SK-N-MC (cell line): ENCODE data around the gene CLEC7A.

Source experiments
- DNase-seq: peaks from one replicate; pipeline ENCODE4 v3.0.0-alpha.2; 2011; ENCODE audit warnings: low read depth, low spot score
- H3K27ac ChIP-seq: fragments of 200-600 bp; sonication (generic); 2 replicates; pipeline ENCODE4 v1.5.1; 2016; ENCODE audit warnings: mixed run types
- H3K36me3 ChIP-seq: fragments of 200-600 bp; sonication (generic); 2 replicates; pipeline ENCODE4 v1.6.1; 2017; ENCODE audit warnings: antibody characterized with exemption, low read length, mixed read lengths; ENCODE audit not compliant: insufficient read depth
- H3K4me3 ChIP-seq: fragments of 200-600 bp; sonication (generic); 2 replicates; pipeline ENCODE4 v1.5.1; 2016
- H3K9ac ChIP-seq: fragments of 200-600 bp; sonication (generic); 2 replicates; pipeline ENCODE4 v1.8.0; 2017; ENCODE audit warnings: mixed run types, mixed read lengths; ENCODE audit not compliant: insufficient read length
- H3K9me3 ChIP-seq: fragments of 200-600 bp; sonication (generic); 2 replicates; pipeline ENCODE4 v1.6.1; 2017; ENCODE audit warnings: low read depth, mild to moderate bottlenecking, antibody characterized with exemption, low read length, moderate library complexity, mixed read lengths
- EZH2 ChIP-seq: fragments of 200-600 bp; sonication (generic); IDR thresholded peaks from one replicate; pipeline ENCODE4 v1.6.1; 2017; ENCODE audit warnings: antibody characterized with exemption
- FOXP2 ChIP-seq: optimal IDR thresholded peaks from 2 replicates; pipeline ENCODE3; 2011; ENCODE audit warnings: mild to moderate bottlenecking, moderate library complexity; ENCODE audit not compliant: insufficient read depth; ENCODE audit errors: extremely low read length, control extremely low read depth
- POLR2AphosphoS5 ChIP-seq: IDR thresholded peaks from 2 replicates; pipeline ENCODE4 v1.6.1; 2012; ENCODE audit warnings: mild to moderate bottlenecking, low read depth, low read length, borderline replicate concordance

CLEC7A gene

DNA sequence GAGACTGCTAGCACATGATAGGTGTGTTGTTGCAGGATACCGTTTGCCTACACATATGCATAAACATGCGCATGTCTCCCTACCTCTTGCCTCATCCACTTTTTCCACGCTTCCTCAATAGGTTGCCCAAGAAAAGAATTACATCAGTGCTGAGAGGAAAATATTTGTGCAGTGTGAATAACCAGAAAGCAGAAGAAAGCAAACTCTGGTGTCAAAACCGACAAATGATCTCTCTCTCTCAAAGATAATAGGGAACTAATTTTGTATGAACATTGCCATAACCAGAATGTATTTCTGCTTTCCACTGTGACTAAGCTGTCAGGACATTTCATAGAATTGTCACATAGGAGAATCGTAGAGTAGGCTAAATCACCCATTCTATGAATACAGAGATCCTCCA lies 1.3 kb downstream of the CLEC7A start:
- no peak overlapping the region for H3K27ac ChIP-seq
- no peak for TF ChIP-seq POLR2AphosphoS5
- TF ChIP-seq EZH2 = no peak
- TF ChIP-seq FOXP2 = no peak
- no peak overlapping the region for H3K4me3 ChIP-seq
- no peak overlapping the region for H3K9ac ChIP-seq
- DNase-seq = no peak
- no peaks in the 10 kb centered on the region for H3K36me3 ChIP-seq
- H3K9me3 ChIP-seq = no peaks in the 10 kb centered on the region

DNA sequence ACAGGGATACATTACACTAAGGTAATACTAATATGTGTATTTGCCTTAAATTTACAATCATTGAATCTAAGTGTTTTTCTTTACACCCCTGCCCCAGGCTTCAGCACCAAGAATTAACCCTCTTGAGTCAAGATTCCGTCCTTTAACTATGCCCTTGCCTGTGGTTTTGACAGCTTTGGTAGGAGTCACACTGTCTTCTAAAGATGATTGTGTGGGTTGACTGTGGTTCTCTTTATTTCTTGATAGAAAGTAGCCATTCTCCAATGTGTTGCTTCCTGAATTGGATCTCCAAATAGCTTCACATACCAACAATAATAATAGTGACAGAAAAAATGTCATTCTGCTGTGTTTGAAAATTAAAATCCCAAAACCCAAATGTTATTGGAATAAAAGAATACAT lies 3.6 kb downstream of the CLEC7A start:
- no peak overlapping the region for H3K4me3 ChIP-seq
- H3K9me3 ChIP-seq = no peaks in the 10 kb centered on the region
- H3K36me3 ChIP-seq = no peaks in the 10 kb centered on the region
- TF ChIP-seq EZH2 (no peak), FOXP2 (no peak), POLR2AphosphoS5 (no peak)
- no peak for DNase-seq
- H3K27ac ChIP-seq = no peak overlapping the region
- no peak overlapping the region for H3K9ac ChIP-seq

DNA sequence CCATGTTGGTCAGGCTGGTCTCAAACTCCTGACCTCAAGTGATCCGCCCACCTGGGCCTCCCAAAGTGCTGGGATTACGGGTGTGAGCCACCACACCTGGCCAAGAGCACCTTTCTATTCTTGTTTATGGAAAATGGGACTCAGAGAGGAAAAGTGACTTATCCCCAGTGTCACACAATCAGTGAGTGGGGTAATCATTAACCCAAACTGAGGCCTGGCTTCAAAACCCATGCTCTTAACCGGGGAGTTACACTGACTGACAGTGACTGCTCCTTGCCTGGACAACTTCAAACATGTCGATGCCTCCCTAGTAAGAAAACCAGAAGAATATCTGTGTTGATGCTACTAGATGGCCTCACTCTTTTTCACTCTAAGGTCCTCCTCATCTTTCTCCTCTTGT lies 7.3 kb downstream of the CLEC7A start:
- Histone ChIP-seq H3K36me3 (no peaks in the 10 kb centered on the region), H3K9ac (no peak overlapping the region), H3K27ac (no peak overlapping the region), H3K4me3 (no peak overlapping the region), H3K9me3 (no peaks in the 10 kb centered on the region)
- TF ChIP-seq EZH2 = no peak
- no peak for TF ChIP-seq FOXP2
- no peak for TF ChIP-seq POLR2AphosphoS5
- DNase-seq = no peak

DNA sequence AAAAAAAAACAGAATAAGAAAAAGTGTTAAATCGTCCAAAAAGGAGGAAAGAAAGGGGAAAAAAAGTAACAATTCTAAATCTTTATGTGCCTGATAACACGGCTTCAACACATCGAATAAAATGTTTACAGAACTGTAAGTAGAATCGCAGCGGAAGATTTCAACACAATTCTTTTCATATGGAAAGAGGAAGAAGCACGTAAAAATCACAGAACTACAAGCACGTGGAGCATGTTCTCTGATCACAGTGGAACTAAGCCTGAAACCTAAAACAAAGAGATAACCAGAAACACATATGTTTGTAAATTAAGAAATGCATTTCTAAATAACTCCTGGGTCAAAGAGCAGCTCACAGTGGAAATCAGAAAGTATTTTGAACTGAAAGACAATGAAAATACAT lies 8.7 kb downstream of the CLEC7A start:
- Histone ChIP-seq H3K9me3 (no peaks in the 10 kb centered on the region), H3K27ac (no peak overlapping the region), H3K9ac (no peak overlapping the region), H3K4me3 (no peak overlapping the region), H3K36me3 (no peaks in the 10 kb centered on the region)
- no peak for DNase-seq
- no peak for TF ChIP-seq FOXP2
- TF ChIP-seq POLR2AphosphoS5 = no peak
- TF ChIP-seq EZH2 = no peak

DNA sequence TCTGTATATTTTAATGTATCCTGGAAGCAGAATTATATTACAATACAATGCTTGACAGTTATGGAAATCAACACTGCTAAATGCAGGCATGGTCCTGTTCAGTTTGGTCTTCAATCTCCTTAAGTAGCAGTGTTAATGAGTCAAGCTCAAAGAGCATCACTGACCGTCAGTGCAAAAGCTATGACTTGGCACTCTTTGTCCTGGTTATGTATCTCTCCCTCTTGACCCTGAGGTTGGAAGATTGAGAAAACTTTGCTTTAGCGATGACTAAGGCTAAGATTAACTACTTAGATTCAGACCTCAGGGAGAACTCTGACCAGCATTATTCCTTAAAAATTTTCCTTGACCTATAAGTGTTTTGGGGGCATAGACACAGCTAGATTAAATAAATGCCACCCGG lies 10.9 kb downstream of the CLEC7A start:
- no peak for DNase-seq
- H3K4me3 ChIP-seq = no peak overlapping the region
- H3K27ac ChIP-seq = no peak overlapping the region
- H3K36me3 ChIP-seq = no peaks in the 10 kb centered on the region
- no peak for TF ChIP-seq FOXP2
- no peak for TF ChIP-seq EZH2
- TF ChIP-seq POLR2AphosphoS5 = no peak
- H3K9ac ChIP-seq = no peak overlapping the region
- no peaks in the 10 kb centered on the region for H3K9me3 ChIP-seq

DNA sequence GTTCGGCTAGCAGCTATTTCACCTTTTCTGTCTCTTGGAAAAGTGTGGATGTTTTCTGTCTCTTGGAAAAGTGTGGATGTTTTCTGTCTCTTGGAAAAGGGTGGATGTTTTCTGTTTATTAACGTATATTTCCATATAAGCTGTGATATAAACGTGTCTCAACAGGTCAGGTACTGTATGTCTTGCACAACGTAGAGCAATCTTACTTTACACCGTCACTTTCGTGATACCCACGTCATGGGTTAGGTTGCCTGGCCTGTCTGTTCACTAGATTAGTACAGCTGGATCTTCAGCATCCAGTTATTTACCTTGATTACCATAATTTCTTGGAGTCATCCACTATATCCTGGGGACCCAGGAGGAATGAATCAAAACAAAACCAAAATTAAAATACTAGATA lies 14.1 kb downstream of the CLEC7A start:
- Histone ChIP-seq H3K9me3 (no peaks in the 10 kb centered on the region), H3K27ac (no peak overlapping the region), H3K36me3 (no peaks in the 10 kb centered on the region), H3K9ac (no peak overlapping the region), H3K4me3 (no peak overlapping the region)
- TF ChIP-seq EZH2 = no peak
- TF ChIP-seq POLR2AphosphoS5 = no peak
- no peak for TF ChIP-seq FOXP2
- no peak for DNase-seq

DNA sequence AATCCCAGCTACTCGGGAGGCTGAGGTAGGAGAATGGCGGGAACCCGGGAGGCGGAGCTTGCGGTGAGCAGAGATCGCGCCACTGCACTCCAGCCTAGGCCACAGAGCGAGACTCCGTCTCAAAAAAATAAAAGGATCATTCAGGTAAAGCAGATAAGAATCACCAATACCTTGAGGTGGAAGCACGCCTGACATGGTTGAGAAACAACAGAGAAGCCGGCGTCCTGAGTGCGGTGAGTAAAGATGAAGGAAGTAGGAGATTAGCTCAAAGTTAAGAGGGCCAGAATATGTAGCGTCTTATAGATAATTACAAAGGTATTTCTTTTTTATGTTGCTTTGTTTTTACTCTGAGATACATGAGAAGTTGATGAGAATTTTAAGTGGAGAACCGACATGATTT lies 14.7 kb downstream of the CLEC7A start:
- H3K4me3 ChIP-seq = no peak overlapping the region
- no peaks in the 10 kb centered on the region for H3K36me3 ChIP-seq
- DNase-seq = no peak
- no peak overlapping the region for H3K9ac ChIP-seq
- no peaks in the 10 kb centered on the region for H3K9me3 ChIP-seq
- H3K27ac ChIP-seq = no peak overlapping the region
- TF ChIP-seq POLR2AphosphoS5 (no peak), EZH2 (no peak), FOXP2 (no peak)

DNA sequence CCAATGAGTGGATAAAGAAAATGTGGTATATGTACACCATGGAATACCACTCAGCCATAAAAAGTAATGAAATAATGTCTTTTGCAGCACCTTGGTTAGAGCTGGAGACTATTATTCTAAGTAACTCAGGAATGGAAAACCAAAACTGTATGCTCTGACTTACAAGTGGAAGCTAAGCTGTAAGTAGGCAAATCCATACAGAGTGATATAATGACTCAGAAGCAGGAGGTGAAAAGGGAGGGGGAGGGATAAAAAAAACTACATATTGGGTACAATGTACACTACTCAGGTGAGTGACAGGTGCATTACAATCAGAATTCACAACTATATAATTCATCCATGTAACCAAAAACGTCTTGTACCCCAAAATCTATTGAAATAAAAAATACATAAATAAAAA lies 16.1 kb downstream of the CLEC7A start:
- Histone ChIP-seq H3K27ac (no peak overlapping the region), H3K4me3 (no peak overlapping the region), H3K9me3 (no peaks in the 10 kb centered on the region), H3K36me3 (no peaks in the 10 kb centered on the region), H3K9ac (no peak overlapping the region)
- TF ChIP-seq POLR2AphosphoS5 (no peak), EZH2 (no peak), FOXP2 (no peak)
- DNase-seq = no peak

DNA sequence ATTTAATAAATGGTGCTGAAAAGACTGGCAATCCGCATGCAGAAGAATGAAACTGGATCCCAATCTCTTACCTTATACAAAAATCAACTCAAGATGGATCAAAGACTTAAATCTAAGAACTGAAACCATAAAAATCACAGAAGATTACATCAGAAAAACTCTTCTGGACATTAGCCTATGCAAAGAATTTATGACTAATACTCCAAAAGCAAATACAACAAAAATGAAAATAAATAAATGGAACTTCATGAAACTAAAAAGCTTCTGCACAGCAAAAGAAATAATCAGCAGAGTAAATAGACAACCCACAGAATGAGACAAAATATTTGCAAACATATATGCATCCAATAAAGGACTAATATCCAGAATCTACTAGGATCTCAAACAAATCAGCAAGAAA lies 16.9 kb downstream of the CLEC7A start:
- DNase-seq = no peak
- H3K9ac ChIP-seq = no peak overlapping the region
- no peak overlapping the region for H3K4me3 ChIP-seq
- no peaks in the 10 kb centered on the region for H3K9me3 ChIP-seq
- no peaks in the 10 kb centered on the region for H3K36me3 ChIP-seq
- no peak overlapping the region for H3K27ac ChIP-seq
- TF ChIP-seq POLR2AphosphoS5 (no peak), FOXP2 (no peak), EZH2 (no peak)

DNA sequence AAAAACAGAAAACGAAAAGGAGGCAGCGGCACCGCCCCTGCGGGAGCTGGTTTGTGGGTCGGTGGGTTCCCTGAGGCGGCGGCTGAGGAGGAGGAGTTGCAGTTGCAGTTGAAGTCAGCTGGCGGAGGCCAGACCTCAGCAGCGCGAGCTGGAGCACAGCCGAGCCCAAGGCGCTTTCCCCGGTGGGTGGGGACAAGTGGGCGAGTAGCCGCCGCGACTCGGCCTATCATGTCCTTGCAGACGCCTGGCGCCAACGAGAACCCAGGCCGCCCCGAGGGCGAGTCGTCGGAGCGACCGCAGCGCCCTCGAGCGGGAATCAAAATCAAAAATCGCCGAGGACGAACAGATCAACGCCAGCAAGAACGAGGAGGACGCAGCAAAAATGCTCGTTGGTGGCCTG lies 18.5 kb downstream of the CLEC7A start:
- Histone ChIP-seq H3K36me3 (no peaks in the 10 kb centered on the region), H3K27ac (no peak overlapping the region), H3K9me3 (no peaks in the 10 kb centered on the region), H3K9ac (no peak overlapping the region), H3K4me3 (no peak overlapping the region)
- DNase-seq = no peak
- TF ChIP-seq FOXP2 (no peak), POLR2AphosphoS5 (no peak), EZH2 (no peak)
